Osteoblast (primary cell): ENCODE measurements around the gene MFF. TPM values are rescaled to one million over a fixed set of nuclear protein-coding genes. Genes with fewer than 3 reads are reported as not detected.

Source experiments
- DNase-seq: peaks from one replicate; pipeline ENCODE4 v3.0.0; 2011; ENCODE audit warnings: low spot score, mixed read lengths; ENCODE audit not compliant: insufficient read length; ENCODE audit errors: missing footprints
- H2AFZ ChIP-seq: 2 replicates; pipeline ENCODE4 v1.6.0; 2011; ENCODE audit warnings: mild to moderate bottlenecking, low read length
- H3K27ac ChIP-seq: 2 replicates; pipeline ENCODE4 v1.5.1; 2011; ENCODE audit warnings: mild to moderate bottlenecking, low read depth, low read length, moderate library complexity
- H3K27me3 ChIP-seq: 2 replicates; pipeline ENCODE4 v1.6.0; 2012; ENCODE audit warnings: mild to moderate bottlenecking, control low read depth, inconsistent platforms, low read length, moderate library complexity; ENCODE audit not compliant: insufficient read depth
- H3K36me3 ChIP-seq: 2 replicates; pipeline ENCODE4 v1.5.1; 2011; ENCODE audit warnings: mild to moderate bottlenecking, low read length, control low read depth, moderate library complexity; ENCODE audit not compliant: insufficient read depth
- H3K4me1 ChIP-seq: 2 replicates; pipeline ENCODE4 v1.5.1; 2011; ENCODE audit warnings: mild to moderate bottlenecking, low read length, control low read depth, moderate library complexity; ENCODE audit not compliant: insufficient read depth
- H3K4me2 ChIP-seq: 2 replicates; pipeline ENCODE4 v1.6.0; 2011; ENCODE audit warnings: mild to moderate bottlenecking, low read length; ENCODE audit not compliant: insufficient read depth
- H3K4me3 ChIP-seq: fragments of 200-600 bp; sonication (generic); 3 replicates; pipeline ENCODE4 v1.5.1; 2012; ENCODE audit warnings: mild to moderate bottlenecking, low read length, inconsistent platforms; ENCODE audit not compliant: insufficient read depth
- H3K79me2 ChIP-seq: 2 replicates; pipeline ENCODE4 v1.6.0; 2012; ENCODE audit warnings: mild to moderate bottlenecking, low read length, control low read depth, inconsistent platforms; ENCODE audit not compliant: insufficient read depth
- H3K9me3 ChIP-seq: 2 replicates; pipeline ENCODE4 v1.5.1; 2011; ENCODE audit warnings: low read depth, low read length, control low read depth
- H4K20me1 ChIP-seq: 2 replicates; pipeline ENCODE4 v1.6.0; 2012; ENCODE audit warnings: mild to moderate bottlenecking, low read length, control low read depth; ENCODE audit not compliant: insufficient read depth
- CTCF ChIP-seq: IDR thresholded peaks from 2 replicates; pipeline ENCODE4 v1.5.1; 2011; ENCODE audit warnings: mild to moderate bottlenecking, low read depth, low read length, moderate library complexity; ENCODE audit errors: extremely low read depth
- total RNA-seq: library from RNA; depleted of rRNA; stranded (reverse); fragments of >200 nt; gene quantifications from 2 replicates; pipeline ENCODE4 v1.2.3, GENCODE V29; 2012

MFF gene
- total RNA-seq, 1 donor: 101 TPM

DNA sequence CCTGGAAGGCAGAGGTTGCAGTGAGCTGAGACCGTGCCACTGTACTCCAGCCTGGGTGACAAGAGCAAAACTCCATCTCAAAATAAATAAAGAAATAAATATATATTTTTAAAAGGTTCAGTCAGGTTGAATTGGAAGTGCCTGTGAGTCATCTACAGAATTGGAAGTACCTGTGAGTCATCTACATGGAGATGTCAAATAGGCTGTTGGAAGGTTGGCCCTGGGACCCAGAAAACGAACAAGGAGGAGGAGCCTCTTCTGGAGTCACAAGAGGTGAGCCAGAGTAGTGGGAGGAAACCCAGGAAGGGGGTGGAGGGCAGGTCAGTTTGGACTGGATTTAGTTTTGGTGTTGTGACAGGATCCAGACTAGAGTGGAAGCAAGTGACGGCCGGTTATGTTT, 77.9 kb downstream of the MFF start:
- Histone ChIP-seq H4K20me1 (no peaks in the 10 kb centered on the region), H3K27ac (no peak overlapping the region), H3K27me3 (no peaks in the 10 kb centered on the region), H3K4me2 (no peak overlapping the region), H3K9me3 (no peaks in the 10 kb centered on the region), H3K36me3 (no peaks in the 10 kb centered on the region), H2AFZ (no peak overlapping the region), H3K4me3 (no peak overlapping the region), H3K79me2 (no peaks in the 10 kb centered on the region), H3K4me1 (peaks cover 10% of the 10 kb centered on the region)
- no peak for TF ChIP-seq CTCF
- no peak for DNase-seq

- Histone ChIP-seq H3K4me1 (peaks cover 10% of the 10 kb centered on the region), H2AFZ (no peak overlapping the region), H3K4me2 (no peak overlapping the region), H3K27me3 (no peaks in the 10 kb centered on the region), H3K36me3 (no peaks in the 10 kb centered on the region), H3K9me3 (no peaks in the 10 kb centered on the region), H3K4me3 (no peak overlapping the region), H4K20me1 (no peaks in the 10 kb centered on the region), H3K27ac (no peak overlapping the region), H3K79me2 (no peaks in the 10 kb centered on the region)
- DNase-seq: no peak
- peak; percentile 5 for TF ChIP-seq CTCF
These were observed 79.7 kb downstream of the MFF start for GRCh38 chr2:227404585-227405271.

DNA sequence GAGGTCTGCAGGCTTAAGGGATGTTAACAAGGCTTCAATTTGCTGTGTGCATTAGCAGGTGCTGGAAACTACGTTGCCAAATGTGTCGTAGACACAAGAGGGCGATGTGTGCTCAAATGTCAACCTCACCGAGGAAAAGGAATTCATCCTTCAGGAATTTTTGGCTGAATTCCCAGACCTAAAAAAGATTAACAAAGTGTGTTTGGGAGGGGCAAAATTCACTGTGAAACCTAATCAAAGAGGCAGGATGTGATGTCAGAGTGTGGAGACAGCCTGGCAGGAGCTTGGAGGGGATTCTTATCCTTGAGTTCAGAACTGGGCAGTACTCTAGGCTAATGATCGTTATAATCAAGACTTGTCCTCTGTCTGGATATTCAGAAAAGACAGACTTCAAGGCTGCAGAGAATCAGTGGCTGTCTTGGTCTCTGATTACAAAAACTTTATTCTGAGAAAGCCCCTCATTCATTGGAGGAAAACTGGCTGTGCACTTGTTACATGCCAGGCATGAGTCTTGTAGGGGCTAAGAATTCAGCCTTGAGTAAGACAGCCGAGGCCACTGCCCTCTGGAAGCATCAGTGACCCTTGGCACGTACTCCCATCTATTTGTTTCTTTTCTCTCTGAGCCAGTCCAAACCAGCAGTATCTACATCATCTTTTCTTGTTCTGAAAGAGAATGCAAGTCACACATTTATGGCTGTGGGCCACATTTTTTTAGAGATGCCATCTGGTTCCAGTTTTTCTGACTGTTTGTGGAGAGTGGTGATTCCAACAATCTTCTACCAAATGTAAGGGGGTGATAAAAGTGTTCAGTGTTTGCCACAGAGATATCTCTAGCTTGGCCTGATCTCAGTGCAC, 81.4 kb downstream of the MFF start:
- Histone ChIP-seq H3K36me3 (no peaks in the 10 kb centered on the region), H3K4me1 (peaks cover 16% of the 10 kb centered on the region), H3K9me3 (no peaks in the 10 kb centered on the region), H3K4me3 (peak overlapping the region; percentile 30), H3K27ac (peak overlapping the region; percentile 94), H2AFZ (peak overlapping the region; percentile 64), H4K20me1 (no peaks in the 10 kb centered on the region), H3K4me2 (peak overlapping the region; percentile 71), H3K79me2 (no peaks in the 10 kb centered on the region), H3K27me3 (no peaks in the 10 kb centered on the region)
- DNase-seq: peak; percentile 93
- peak; percentile 87 for TF ChIP-seq CTCF

Other genes starting within 250 kb of the MFF start
- under 0.01 and 0.36 TPM in 2 replicates for gene COL4A4, start 161.0 kb upstream of the MFF start, total RNA-seq
- not detected in 2 replicates for gene COL4A3, start 160.6 kb upstream of the MFF start, total RNA-seq
- gene TM4SF20, start 54.1 kb downstream of the MFF start, total RNA-seq: 0.88 and 1.1 TPM in 2 replicates
- gene SCYGR1, start 62.7 kb downstream of the MFF start, total RNA-seq: not detected in 2 replicates
- gene AGFG1, start 146.9 kb downstream of the MFF start, total RNA-seq: 48.5 and 61.0 TPM in 2 replicates